ENCODE results near the gene OTUD1. TPM values are rescaled to one million over a fixed set of nuclear protein-coding genes. Genes with fewer than 3 reads are reported as not detected.

Gene OTUD1
- total RNA-seq, 1 donor from 2014 or later: 6.3 TPM

- peaks cover 4% of the 10 kb centered on the region for H3K9me3 Mint-ChIP-seq (ENCODE audit: unreplicated experiment)
- no peak overlapping the region for H3K9ac ChIP-seq (ENCODE audit: low read length)
- FAIRE-seq (no peak), DNase-seq (ENCODE audit: low read depth) (no peak)
- no peak overlapping the region for H3K4me2 ChIP-seq (ENCODE audit: low read length)
- peaks cover 13% of the 10 kb centered on the region for H3K4me1 Mint-ChIP-seq (ENCODE audit: low read depth, unreplicated experiment)
- H3K4me3 Mint-ChIP-seq (ENCODE audit: unreplicated experiment): no peak overlapping the region
- H3K27me3 ChIP-seq (ENCODE audit: insufficient read depth, low read length): no peaks in the 10 kb centered on the region
- H4K20me1 ChIP-seq (ENCODE audit: insufficient read depth, low read length): peaks cover 6% of the 10 kb centered on the region
- H3K36me3 Mint-ChIP-seq (ENCODE audit: low read depth, unreplicated experiment): no peaks in the 10 kb centered on the region
- no peak overlapping the region for H3K4me3 ChIP-seq (ENCODE audit: insufficient read depth, low read depth, low read length)
- peaks cover 2% of the 10 kb centered on the region for H3K27me3 Mint-ChIP-seq (ENCODE audit: low read depth, unreplicated experiment)
- no peaks in the 10 kb centered on the region for H3K9me3 ChIP-seq (ENCODE audit: insufficient read depth, low read depth, low read length)
- H3K27ac Mint-ChIP-seq (ENCODE audit: unreplicated experiment): no peak overlapping the region
- peaks cover 8% of the 10 kb centered on the region for H3K4me1 ChIP-seq (ENCODE audit: insufficient read depth, low read length)
- TF ChIP-seq EZH2 (IDR thresholded peaks at IDR 0.05; ENCODE audit: insufficient read depth, low read length): no peak
- TF ChIP-seq CTCF (IDR thresholded peaks at IDR 0.05; ENCODE audit: insufficient read depth, low read depth, low read length): no peak
- no peak overlapping the region for H3K27ac ChIP-seq (ENCODE audit: low read depth, low read length)
- H3K79me2 ChIP-seq (ENCODE audit: insufficient read depth, low read length): peaks cover 4% of the 10 kb centered on the region
- no peaks in the 10 kb centered on the region for H3K36me3 ChIP-seq (ENCODE audit: insufficient read depth, low read length)
- no peak overlapping the region for H2AFZ ChIP-seq (ENCODE audit: low read depth, low read length)
These were observed 1.9 kb upstream of the OTUD1 start for GRCh38 chr10:23436983-23437382.

GRCh38 chr10:23437963-23438546 is 820 bp upstream of the OTUD1 start:
- H3K4me3 ChIP-seq (ENCODE audit: insufficient read depth, low read depth, low read length): peak overlapping the region; percentile 60
- peaks cover 2% of the 10 kb centered on the region for H3K27me3 Mint-ChIP-seq (ENCODE audit: low read depth, unreplicated experiment)
- H3K27ac ChIP-seq (ENCODE audit: low read depth, low read length): peak overlapping the region; percentile 61
- peak overlapping the region; percentile 92 for H3K4me2 ChIP-seq (ENCODE audit: low read length)
- H3K4me1 Mint-ChIP-seq (ENCODE audit: low read depth, unreplicated experiment): peaks cover 13% of the 10 kb centered on the region
- H3K27ac Mint-ChIP-seq (ENCODE audit: unreplicated experiment): peak overlapping the region; percentile 77
- H3K36me3 Mint-ChIP-seq (ENCODE audit: low read depth, unreplicated experiment): peaks cover 1% of the 10 kb centered on the region
- H3K36me3 ChIP-seq (ENCODE audit: insufficient read depth, low read length): no peaks in the 10 kb centered on the region
- H3K4me1 ChIP-seq (ENCODE audit: insufficient read depth, low read length): peaks cover 11% of the 10 kb centered on the region
- peak overlapping the region; percentile 83 for H3K4me3 Mint-ChIP-seq (ENCODE audit: unreplicated experiment)
- FAIRE-seq: no peak
- peak overlapping the region; percentile 82 for H3K9ac ChIP-seq (ENCODE audit: low read length)
- no peaks in the 10 kb centered on the region for H3K27me3 ChIP-seq (ENCODE audit: insufficient read depth, low read length)
- H2AFZ ChIP-seq (ENCODE audit: low read depth, low read length): peak overlapping the region; percentile 97
- peaks cover 4% of the 10 kb centered on the region for H3K9me3 Mint-ChIP-seq (ENCODE audit: unreplicated experiment)
- H4K20me1 ChIP-seq (ENCODE audit: insufficient read depth, low read length): peaks cover 12% of the 10 kb centered on the region
- no peak for DNase-seq (ENCODE audit: low read depth)
- H3K9me3 ChIP-seq (ENCODE audit: insufficient read depth, low read depth, low read length): no peaks in the 10 kb centered on the region
- TF ChIP-seq CTCF (IDR thresholded peaks at IDR 0.05; ENCODE audit: insufficient read depth, low read depth, low read length) (no peak), EZH2 (IDR thresholded peaks at IDR 0.05; ENCODE audit: insufficient read depth, low read length) (no peak)
- peaks cover 4% of the 10 kb centered on the region for H3K79me2 ChIP-seq (ENCODE audit: insufficient read depth, low read length)

GRCh38 chr10:23439452-23439960 is 631 bp downstream of the OTUD1 start:
- Mint-ChIP-seq H3K4me1 (ENCODE audit: low read depth, unreplicated experiment) (peaks cover 13% of the 10 kb centered on the region), H3K27ac (ENCODE audit: unreplicated experiment) (no peak overlapping the region), H3K27me3 (ENCODE audit: low read depth, unreplicated experiment) (peaks cover 2% of the 10 kb centered on the region), H3K9me3 (ENCODE audit: unreplicated experiment) (peaks cover 4% of the 10 kb centered on the region), H3K36me3 (ENCODE audit: low read depth, unreplicated experiment) (peaks cover 1% of the 10 kb centered on the region), H3K4me3 (ENCODE audit: unreplicated experiment) (no peak overlapping the region)
- H3K79me2 ChIP-seq (ENCODE audit: insufficient read depth, low read length): peaks cover 4% of the 10 kb centered on the region
- TF ChIP-seq EZH2 (IDR thresholded peaks at IDR 0.05; ENCODE audit: insufficient read depth, low read length) (no peak), CTCF (IDR thresholded peaks at IDR 0.05; ENCODE audit: insufficient read depth, low read depth, low read length) (no peak)
- FAIRE-seq (no peak), DNase-seq (ENCODE audit: low read depth) (no peak)
- H3K27ac ChIP-seq (ENCODE audit: low read depth, low read length): peak overlapping the region; percentile 80
- peak overlapping the region; percentile 68 for H3K4me3 ChIP-seq (ENCODE audit: insufficient read depth, low read depth, low read length)
- H3K4me1 ChIP-seq (ENCODE audit: insufficient read depth, low read length): peaks cover 13% of the 10 kb centered on the region
- peaks cover 16% of the 10 kb centered on the region for H4K20me1 ChIP-seq (ENCODE audit: insufficient read depth, low read length)
- H2AFZ ChIP-seq (ENCODE audit: low read depth, low read length): peak overlapping the region; percentile 65
- peak overlapping the region; percentile 92 for H3K4me2 ChIP-seq (ENCODE audit: low read length)
- peak overlapping the region; percentile 82 for H3K9ac ChIP-seq (ENCODE audit: low read length)
- H3K9me3 ChIP-seq (ENCODE audit: insufficient read depth, low read depth, low read length): no peaks in the 10 kb centered on the region
- no peaks in the 10 kb centered on the region for H3K27me3 ChIP-seq (ENCODE audit: insufficient read depth, low read length)
- no peaks in the 10 kb centered on the region for H3K36me3 ChIP-seq (ENCODE audit: insufficient read depth, low read length)
